Neural cell (in vitro differentiated cells): ENCODE measurements around the gene NELL2. TPM values are rescaled to one million over a fixed set of nuclear protein-coding genes. Genes with fewer than 3 reads are reported as not detected.

ENCODE experiments used
- H2AFZ ChIP-seq: fragments of 200-600, 300-800 bp; sonication (generic), shearing (Covaris generic); 2 replicates; pipeline ENCODE4 v1.6.0; 2014; ENCODE audit warnings: low read depth, mild to moderate bottlenecking, antibody characterized with exemption, low read length, moderate library complexity
- H3F3A ChIP-seq: fragments of 200-600 bp; shearing (Covaris generic); 2 replicates; pipeline ENCODE4 v1.6.1; 2016; ENCODE audit warnings: mild to moderate bottlenecking, moderate library complexity, mixed read lengths, antibody characterized with exemption, low read length; ENCODE audit not compliant: insufficient read depth, poor library complexity, severe bottlenecking
- H3K27ac ChIP-seq: fragments of 200-600, 300-800 bp; sonication (generic), shearing (Covaris generic); 2 replicates; pipeline ENCODE4 v1.5.1; 2014; ENCODE audit warnings: mild to moderate bottlenecking, low read length, moderate library complexity
- H3K27me3 ChIP-seq: fragments of 300-800, 200-600 bp; sonication (generic), shearing (Covaris generic); 2 replicates; pipeline ENCODE4 v1.6.0; 2014; ENCODE audit warnings: mild to moderate bottlenecking, low read depth, low read length, moderate library complexity; ENCODE audit not compliant: insufficient read depth
- H3K36me3 ChIP-seq: fragments of 300-800, 200-600 bp; sonication (generic), shearing (Covaris generic); 2 replicates; pipeline ENCODE4 v1.5.1; 2014; ENCODE audit warnings: mild to moderate bottlenecking, antibody characterized with exemption, low read length, moderate library complexity; ENCODE audit not compliant: insufficient read depth
- H3K4me2 ChIP-seq: fragments of 300-800, 200-600 bp; sonication (generic), shearing (Covaris generic); 2 replicates; pipeline ENCODE4 v1.6.0; 2014; ENCODE audit warnings: mild to moderate bottlenecking, low read length
- H3K4me3 ChIP-seq: fragments of 300-800, 200-600 bp; sonication (generic), shearing (Covaris generic); 2 replicates; pipeline ENCODE4 v1.5.1; 2014; ENCODE audit warnings: mild to moderate bottlenecking, low read length, moderate library complexity
- H3K79me2 ChIP-seq: fragments of 200-600 bp; shearing (Covaris generic); replicated peaks from 2 replicates; pipeline ENCODE4 v1.6.0; 2014; ENCODE audit warnings: mild to moderate bottlenecking, low read length, moderate library complexity; ENCODE audit not compliant: insufficient read depth
- H3K9ac ChIP-seq: fragments of 300-800, 200-600 bp; sonication (generic), shearing (Covaris generic); 2 replicates; pipeline ENCODE4 v1.6.1; 2016; ENCODE audit warnings: mild to moderate bottlenecking, low read length, mixed read lengths
- H3K9me2 ChIP-seq: fragments of 200-600 bp; shearing (Covaris generic); 2 replicates; pipeline ENCODE4 v1.6.1; 2016; ENCODE audit warnings: mild to moderate bottlenecking, low read length, mixed read lengths; ENCODE audit not compliant: insufficient read depth
- H3K9me3 ChIP-seq: fragments of 200-600, 300-800 bp; sonication (generic), shearing (Covaris generic); 2 replicates; pipeline ENCODE4 v1.6.1; 2016; ENCODE audit warnings: mild to moderate bottlenecking, mixed run types, low read length, moderate library complexity, mixed read lengths
- H4K20me1 ChIP-seq: fragments of 200-600 bp; shearing (Covaris generic); 2 replicates; pipeline ENCODE4 v1.6.1; 2016; ENCODE audit warnings: mild to moderate bottlenecking, mixed run types; ENCODE audit not compliant: insufficient read depth
- CTCF ChIP-seq: fragments of 450-650 bp; IDR thresholded peaks from 2 replicates; pipeline ENCODE4 v1.5.1; 2014; ENCODE audit warnings: antibody characterized with exemption, mild to moderate bottlenecking, moderate library complexity; ENCODE audit not compliant: poor library complexity, severe bottlenecking
- EP300 ChIP-seq: fragments of 450-650 bp; conservative IDR thresholded peaks from 2 replicates; pipeline ENCODE4 v1.6.1; 2014; ENCODE audit warnings: antibody characterized with exemption, mild to moderate bottlenecking, moderate library complexity; ENCODE audit not compliant: poor library complexity, severe bottlenecking
- EZH2 ChIP-seq: fragments of 200-600, 300-800 bp; shearing (Covaris generic), sonication (generic); IDR thresholded peaks from 2 replicates; pipeline ENCODE4 v1.6.1; 2014; ENCODE audit warnings: antibody characterized with exemption, low read length, borderline replicate concordance, mild to moderate bottlenecking; ENCODE audit not compliant: insufficient read depth, poor library complexity, severe bottlenecking
- MXI1 ChIP-seq: fragments of 450-650 bp; conservative IDR thresholded peaks from 2 replicates; pipeline ENCODE4 v1.6.1; 2014; ENCODE audit warnings: antibody characterized with exemption, mild to moderate bottlenecking; ENCODE audit not compliant: poor library complexity, severe bottlenecking
- POLR2AphosphoS5 ChIP-seq: IDR thresholded peaks from 2 replicates; pipeline ENCODE4 v1.6.1; 2012
- RAD21 ChIP-seq: fragments of 450-650 bp; conservative IDR thresholded peaks from 2 replicates; pipeline ENCODE4 v1.6.1; 2014; ENCODE audit warnings: antibody characterized with exemption, mild to moderate bottlenecking, moderate library complexity
- REST ChIP-seq: IDR thresholded peaks from 2 replicates; pipeline ENCODE4 v1.6.1; 2012; ENCODE audit warnings: borderline replicate concordance
- SMC3 ChIP-seq: fragments of 450-650 bp; conservative IDR thresholded peaks from 2 replicates; pipeline ENCODE4 v1.6.1; 2014; ENCODE audit warnings: antibody characterized with exemption, mild to moderate bottlenecking, moderate library complexity; ENCODE audit not compliant: poor library complexity
- TAF1 ChIP-seq: IDR thresholded peaks from 2 replicates; pipeline ENCODE4 v1.6.1; 2012; ENCODE audit warnings: low read depth
- polyA plus RNA-seq: library from polyadenylated mRNA; depleted of rRNA; stranded (reverse); fragments of >200 nt; gene quantifications from 2 replicates; pipeline ENCODE4 v1.2.3, GENCODE V29; 2014

NELL2 gene
- polyA plus RNA-seq, 1 donor from 2014 or later = 41.8 TPM

GRCh38 chr12:44497044-44497443 lies 379.1 kb downstream of the NELL2 start:
- Histone ChIP-seq H3K79me2 (no peaks in the 10 kb centered on the region), H3F3A (no peaks in the 10 kb centered on the region), H3K9me2 (no peaks in the 10 kb centered on the region), H3K9ac (no peak overlapping the region), H3K4me3 (no peak overlapping the region), H2AFZ (no peak overlapping the region), H4K20me1 (no peaks in the 10 kb centered on the region), H3K27ac (no peak overlapping the region), H3K27me3 (no peaks in the 10 kb centered on the region), H3K36me3 (no peaks in the 10 kb centered on the region), H3K9me3 (no peaks in the 10 kb centered on the region), H3K4me2 (no peak overlapping the region)
- TF ChIP-seq RAD21 (no peak), EP300 (no peak), CTCF (no peak), POLR2AphosphoS5 (no peak), REST (no peak), SMC3 (no peak), TAF1 (no peak), MXI1 (no peak), EZH2 (no peak)

GRCh38 chr12:44490181-44490580 lies 385.9 kb downstream of the NELL2 start:
- H3K9me2 ChIP-seq = no peaks in the 10 kb centered on the region
- H3K27me3 ChIP-seq = no peaks in the 10 kb centered on the region
- H3K9me3 ChIP-seq = peaks cover 3% of the 10 kb centered on the region
- H3K4me2 ChIP-seq = no peak overlapping the region
- no peak overlapping the region for H3K4me3 ChIP-seq
- no peaks in the 10 kb centered on the region for H4K20me1 ChIP-seq
- no peaks in the 10 kb centered on the region for H3K36me3 ChIP-seq
- no peak for TF ChIP-seq SMC3
- no peak for TF ChIP-seq POLR2AphosphoS5
- TF ChIP-seq TAF1 = no peak
- no peak for TF ChIP-seq REST
- no peak for TF ChIP-seq RAD21
- TF ChIP-seq EP300 = no peak
- no peak for TF ChIP-seq EZH2
- no peak for TF ChIP-seq MXI1
- no peak for TF ChIP-seq CTCF
- H2AFZ ChIP-seq = no peak overlapping the region
- no peaks in the 10 kb centered on the region for H3K79me2 ChIP-seq
- H3K9ac ChIP-seq = no peak overlapping the region
- H3F3A ChIP-seq = no peaks in the 10 kb centered on the region
- H3K27ac ChIP-seq = no peak overlapping the region
